ENCODE data around the gene SIGLEC11. TPM values are rescaled to one million over a fixed set of nuclear protein-coding genes. Genes with fewer than 3 reads are reported as not detected.

Gene SIGLEC11
- total RNA-seq, 2 experiments from 2014 or later, result not detected

GRCh38 chr19:49952906-49953305 lies 8.1 kb downstream of the SIGLEC11 start:
- H3K36me3 Mint-ChIP-seq (ENCODE audit: low read depth), result no peaks in the 10 kb centered on the region
- TF ChIP-seq CTCF (IDR thresholded peaks at IDR 0.05), result no peak
- peaks cover 17% of the 10 kb centered on the region for H3K27me3 Mint-ChIP-seq
- POLR2A ChIA-PET, result interaction anchor here (0.6 kb wide), 1 partner anchor 9 kb away, joined by 3 read pairs; no protein-coding TSS in a partner anchor
- no peak overlapping the region for H3K4me3 Mint-ChIP-seq
- peaks cover 9% of the 10 kb centered on the region for H3K4me1 Mint-ChIP-seq (ENCODE audit: low read depth)
- no peak overlapping the region for H3K27ac Mint-ChIP-seq
- DNase-seq (no peak), ATAC-seq (no peak)
- CTCF ChIA-PET, result interaction anchor here (1.4 to 3.3 kb wide), 2 partner anchors 15 to 32 kb away, joined by 4 to 21 read pairs; no protein-coding TSS in a partner anchor
- H3K9me3 Mint-ChIP-seq, result no peaks in the 10 kb centered on the region
- intact Hi-C loops (cut with micrococcal nuclease), result no loop called here

DNA sequence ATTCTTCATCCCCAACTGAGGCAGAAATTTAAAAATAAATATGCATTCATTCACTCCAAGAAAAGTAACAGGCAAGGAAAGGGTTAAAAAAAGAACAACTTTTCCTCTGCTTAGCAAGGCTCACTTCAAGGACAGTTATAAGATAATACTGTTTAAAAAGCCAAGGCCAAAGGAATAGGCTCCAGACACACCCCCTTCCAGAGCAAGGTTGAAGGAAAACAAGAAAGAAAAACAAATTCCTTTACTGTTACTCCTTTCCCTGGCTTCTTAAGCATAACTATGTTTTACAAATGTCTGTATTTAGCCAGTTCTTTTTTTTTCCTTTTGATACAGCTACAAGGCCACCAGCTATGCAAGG lies 8.5 kb downstream of the SIGLEC11 start:
- POLR2A ChIA-PET, result no interaction called here
- no peaks in the 10 kb centered on the region for H3K9me3 Mint-ChIP-seq
- H3K27ac Mint-ChIP-seq, result no peak overlapping the region
- no peaks in the 10 kb centered on the region for H3K36me3 Mint-ChIP-seq (ENCODE audit: low read depth)
- H3K4me3 Mint-ChIP-seq, result no peak overlapping the region
- intact Hi-C loops (cut with micrococcal nuclease), result no loop called here
- H3K4me1 Mint-ChIP-seq (ENCODE audit: low read depth), result peaks cover 9% of the 10 kb centered on the region
- DNase-seq, result no peak
- TF ChIP-seq CTCF (IDR thresholded peaks at IDR 0.05), result no peak
- CTCF ChIA-PET, result interaction anchor here (3.3 kb wide), 1 partner anchor 15 kb away, joined by 21 read pairs; no protein-coding TSS in a partner anchor
- H3K27me3 Mint-ChIP-seq, result peaks cover 16% of the 10 kb centered on the region
- ATAC-seq, result no peak

GRCh38 chr19:49951806-49952478 lies 9.0 kb downstream of the SIGLEC11 start:
- H3K4me3 Mint-ChIP-seq, result no peak overlapping the region
- H3K4me1 Mint-ChIP-seq (ENCODE audit: low read depth), result peaks cover 9% of the 10 kb centered on the region
- POLR2A ChIA-PET, result interaction anchor here (0.6 kb wide), 1 partner anchor 675 kb away, joined by 4 read pairs; no protein-coding TSS in a partner anchor
- intact Hi-C loops (cut with micrococcal nuclease), result no loop called here
- no peaks in the 10 kb centered on the region for H3K9me3 Mint-ChIP-seq
- peaks cover 16% of the 10 kb centered on the region for H3K27me3 Mint-ChIP-seq
- ATAC-seq (no peak), DNase-seq (no peak)
- no peaks in the 10 kb centered on the region for H3K36me3 Mint-ChIP-seq (ENCODE audit: low read depth)
- CTCF ChIA-PET, result interaction anchor here (2.4 to 3.3 kb wide), 2 partner anchors 14 to 15 kb away, joined by 14 to 21 read pairs; no protein-coding TSS in a partner anchor
- TF ChIP-seq CTCF (IDR thresholded peaks at IDR 0.05), result no peak
- no peak overlapping the region for H3K27ac Mint-ChIP-seq

DNA sequence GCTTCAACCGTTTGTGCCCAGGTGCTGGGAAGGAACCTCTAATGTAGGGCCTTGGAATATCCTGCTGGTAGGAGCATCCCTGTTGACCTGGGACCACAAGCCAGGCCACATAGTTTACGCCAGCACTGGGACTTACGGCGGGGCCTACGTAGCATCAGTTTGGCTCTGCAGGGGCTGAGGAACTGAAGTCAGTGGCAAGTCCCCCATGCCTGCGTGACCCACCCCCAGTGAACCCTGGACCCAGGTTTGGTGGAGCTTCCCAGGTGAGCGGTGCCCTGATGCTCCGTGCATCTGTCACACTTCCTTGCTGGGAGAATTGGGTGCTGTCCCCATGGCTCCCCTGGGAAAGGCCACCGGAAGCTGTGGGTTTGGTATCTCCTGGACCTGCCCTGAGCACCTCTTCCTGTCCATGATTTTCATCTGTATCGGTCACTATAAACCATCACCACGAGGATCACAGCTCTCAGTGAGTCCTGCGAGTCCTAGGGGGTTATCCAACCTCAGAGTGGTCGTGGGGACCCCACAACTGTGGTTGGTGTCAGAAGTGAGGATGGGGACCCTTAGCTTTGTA lies 9.9 kb downstream of the SIGLEC11 start:
- ATAC-seq (no peak), DNase-seq (no peak)
- Mint-ChIP-seq H3K27me3 (peaks cover 16% of the 10 kb centered on the region), H3K4me3 (no peak overlapping the region), H3K36me3 (ENCODE audit: low read depth) (no peaks in the 10 kb centered on the region), H3K27ac (no peak overlapping the region), H3K9me3 (no peaks in the 10 kb centered on the region), H3K4me1 (ENCODE audit: low read depth) (peaks cover 9% of the 10 kb centered on the region)
- no peak for TF ChIP-seq CTCF (IDR thresholded peaks at IDR 0.05)
- ChIA-PET CTCF (interaction anchor here (1.2 to 2.4 kb wide), 3 partner anchors 14 to 185 kb away, joined by 3 to 14 read pairs (median 6); no protein-coding TSS in a partner anchor), POLR2A (interaction anchor here (0.6 kb wide), 2 partner anchors 64 to 676 kb away, joined by 3 to 4 read pairs; no protein-coding TSS in a partner anchor)
- intact Hi-C loops (cut with micrococcal nuclease), result no loop called here

GRCh38 chr19:49950590-49950948 lies 10.4 kb downstream of the SIGLEC11 start:
- intact Hi-C loops (cut with micrococcal nuclease), result no loop called here
- DNase-seq, result no peak
- Mint-ChIP-seq H3K27me3 (peaks cover 18% of the 10 kb centered on the region), H3K9me3 (no peaks in the 10 kb centered on the region), H3K4me3 (no peak overlapping the region), H3K36me3 (ENCODE audit: low read depth) (no peaks in the 10 kb centered on the region), H3K27ac (no peak overlapping the region), H3K4me1 (ENCODE audit: low read depth) (peaks cover 9% of the 10 kb centered on the region)
- CTCF ChIA-PET, result interaction anchor here (1.2 to 2.4 kb wide), 4 partner anchors 13 to 186 kb away, joined by 3 to 14 read pairs (median 4); no protein-coding TSS in a partner anchor
- POLR2A ChIA-PET, result no interaction called here
- ATAC-seq, result no peak
- no peak for TF ChIP-seq CTCF (IDR thresholded peaks at IDR 0.05)

All from activated CD8-positive, alpha-beta T cell treated with anti-CD3 and anti-CD28 coated beads for 36 hours (primary cell).